HG03565 (cell line): ENCODE results near the gene APOC4.
"Not testable (repeated sequence)": the region's sequence is repeated elsewhere in the genome, so short reads cannot be mapped to it uniquely, and the experiment has no call there.

ENCODE experiments used
- ATAC-seq: cut with Tn5 transposase; IDR thresholded peaks from one replicate; pipeline ENCODE4 v1.9.1; 2021; ENCODE audit warnings: mild to moderate bottlenecking, moderate library complexity; ENCODE audit not compliant: unreplicated experiment

Gene APOC4

GRCh38 chr19:44914433-44915206 is 27.4 kb upstream of the APOC4 start, which contains the start of gene APOC1:
Gene APOC1, plus strand, starts transcription at chr19:44914608. Its CDS starts 284 bp downstream, at chr19:44914892.
- peak; percentile 76 for ATAC-seq

DNA sequence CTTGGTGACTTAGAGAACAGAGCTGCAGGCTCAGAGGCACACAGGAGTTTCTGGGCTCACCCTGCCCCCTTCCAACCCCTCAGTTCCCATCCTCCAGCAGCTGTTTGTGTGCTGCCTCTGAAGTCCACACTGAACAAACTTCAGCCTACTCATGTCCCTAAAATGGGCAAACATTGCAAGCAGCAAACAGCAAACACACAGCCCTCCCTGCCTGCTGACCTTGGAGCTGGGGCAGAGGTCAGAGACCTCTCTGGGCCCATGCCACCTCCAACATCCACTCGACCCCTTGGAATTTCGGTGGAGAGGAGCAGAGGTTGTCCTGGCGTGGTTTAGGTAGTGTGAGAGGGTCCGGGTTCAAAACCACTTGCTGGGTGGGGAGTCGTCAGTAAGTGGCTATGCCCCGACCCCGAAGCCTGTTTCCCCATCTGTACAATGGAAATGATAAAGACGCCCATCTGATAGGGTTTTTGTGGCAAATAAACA is 17.8 kb upstream of the APOC4 start:
- ATAC-seq, result no peak

GRCh38 chr19:44925114-44925891 is 16.7 kb upstream of the APOC4 start:
- ATAC-seq, result no peak

- ATAC-seq, result not testable (repeated sequence)
These were observed 15.6 kb upstream of the APOC4 start for GRCh38 chr19:44926245-44927077.

DNA sequence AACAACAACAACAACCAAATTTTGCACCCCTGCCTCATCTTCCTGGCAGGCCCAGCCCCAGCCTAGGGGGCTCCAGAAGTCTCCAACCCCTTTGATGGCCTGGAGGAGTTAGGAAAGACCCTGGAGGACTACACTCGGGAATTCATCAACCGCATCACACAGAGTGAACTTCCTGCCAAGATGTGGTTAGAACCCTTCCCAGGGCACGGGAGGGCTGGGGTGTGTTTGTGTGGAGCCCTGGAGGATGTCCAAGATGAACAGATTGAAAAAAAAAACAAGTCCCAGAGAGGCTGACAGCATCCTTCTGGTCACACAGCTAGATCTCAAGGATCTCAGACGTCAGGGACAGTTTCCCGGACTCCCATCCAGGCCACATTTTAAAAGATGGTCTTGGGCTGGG is 14.3 kb upstream of the APOC4 start:
- no peak for ATAC-seq

- no peak for ATAC-seq
These were observed 11.9 kb upstream of the APOC4 start for GRCh38 chr19:44930088-44930487.

DNA sequence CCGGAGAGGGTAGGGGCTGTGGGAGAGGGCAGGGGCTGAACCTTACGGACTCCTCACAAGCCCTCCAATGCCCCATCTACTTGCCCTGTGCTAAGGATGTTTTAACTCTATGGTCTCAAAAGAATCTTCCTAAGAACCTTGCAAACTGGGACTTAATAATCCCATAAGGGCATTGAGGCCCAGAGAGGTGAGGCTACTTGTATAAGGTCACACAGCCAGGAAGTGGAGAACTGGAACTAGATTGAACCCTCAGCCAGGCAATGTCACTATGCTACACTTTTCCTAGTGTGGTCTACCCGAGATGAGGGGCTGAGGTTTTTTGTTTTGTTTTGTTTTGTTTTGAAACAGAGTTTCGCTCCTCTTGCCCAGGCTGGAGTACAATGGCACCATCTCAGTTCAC is 10.5 kb upstream of the APOC4 start:
- no peak for ATAC-seq

DNA sequence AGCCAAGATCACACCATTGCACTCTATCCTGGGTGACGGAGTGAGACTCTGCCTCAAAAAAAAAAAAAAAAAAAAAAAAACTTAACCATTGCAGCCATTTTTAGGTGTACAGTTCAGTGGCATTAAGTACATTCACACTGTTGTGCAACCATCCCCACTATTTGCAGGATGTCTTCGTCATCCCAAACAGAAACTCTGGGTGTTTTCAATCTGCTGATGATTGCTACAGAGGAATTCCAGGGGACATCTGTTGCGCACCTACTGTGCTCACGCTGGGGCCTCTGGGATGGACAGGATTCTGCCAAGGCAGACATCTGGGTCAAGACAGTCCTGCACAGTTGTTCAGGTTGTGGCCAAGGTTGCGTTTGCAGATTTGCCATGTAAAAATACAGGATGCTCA is 2.4 kb upstream of the APOC4 start:
- no peak for ATAC-seq

DNA sequence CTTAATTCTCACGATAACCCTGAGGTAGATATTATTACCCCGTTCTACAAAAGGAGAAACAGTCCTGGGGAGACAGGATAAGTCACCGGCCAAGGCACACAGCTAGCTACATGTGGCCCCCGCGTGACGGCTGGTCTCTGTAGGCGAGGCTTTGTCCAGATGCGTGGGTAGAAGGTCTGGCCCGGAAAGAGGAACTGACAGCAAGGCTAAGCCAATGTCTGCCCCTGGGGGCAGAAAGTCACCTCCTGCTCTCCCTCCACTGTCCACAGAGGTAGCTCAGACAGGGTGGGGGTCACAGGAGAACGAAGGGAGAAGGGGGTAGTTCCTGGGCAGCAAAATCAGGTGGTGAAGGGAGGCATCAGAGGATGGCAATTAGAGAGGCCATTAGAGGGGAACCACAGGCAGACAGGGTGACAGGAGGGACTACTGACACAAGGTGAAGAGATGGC is 1.8 kb downstream of the APOC4 start:
- ATAC-seq, result peak; percentile 54

- no peak for ATAC-seq
These were observed 5.1 kb downstream of the APOC4 start for GRCh38 chr19:44947041-44947581.

- no peak for ATAC-seq
These were observed 6.2 kb downstream of the APOC4 start for GRCh38 chr19:44948237-44948636.

- ATAC-seq, result no peak
These were observed 6.8 kb downstream of the APOC4 start for GRCh38 chr19:44948763-44949374.

- ATAC-seq, result no peak
These were observed 7.5 kb downstream of the APOC4 start for GRCh38 chr19:44949550-44949949.

GRCh38 chr19:44951179-44952159 is 9.4 kb downstream of the APOC4 start:
- ATAC-seq, result no peak

- ATAC-seq, result no peak
These were observed 12.2 kb downstream of the APOC4 start for GRCh38 chr19:44954278-44954648.

DNA sequence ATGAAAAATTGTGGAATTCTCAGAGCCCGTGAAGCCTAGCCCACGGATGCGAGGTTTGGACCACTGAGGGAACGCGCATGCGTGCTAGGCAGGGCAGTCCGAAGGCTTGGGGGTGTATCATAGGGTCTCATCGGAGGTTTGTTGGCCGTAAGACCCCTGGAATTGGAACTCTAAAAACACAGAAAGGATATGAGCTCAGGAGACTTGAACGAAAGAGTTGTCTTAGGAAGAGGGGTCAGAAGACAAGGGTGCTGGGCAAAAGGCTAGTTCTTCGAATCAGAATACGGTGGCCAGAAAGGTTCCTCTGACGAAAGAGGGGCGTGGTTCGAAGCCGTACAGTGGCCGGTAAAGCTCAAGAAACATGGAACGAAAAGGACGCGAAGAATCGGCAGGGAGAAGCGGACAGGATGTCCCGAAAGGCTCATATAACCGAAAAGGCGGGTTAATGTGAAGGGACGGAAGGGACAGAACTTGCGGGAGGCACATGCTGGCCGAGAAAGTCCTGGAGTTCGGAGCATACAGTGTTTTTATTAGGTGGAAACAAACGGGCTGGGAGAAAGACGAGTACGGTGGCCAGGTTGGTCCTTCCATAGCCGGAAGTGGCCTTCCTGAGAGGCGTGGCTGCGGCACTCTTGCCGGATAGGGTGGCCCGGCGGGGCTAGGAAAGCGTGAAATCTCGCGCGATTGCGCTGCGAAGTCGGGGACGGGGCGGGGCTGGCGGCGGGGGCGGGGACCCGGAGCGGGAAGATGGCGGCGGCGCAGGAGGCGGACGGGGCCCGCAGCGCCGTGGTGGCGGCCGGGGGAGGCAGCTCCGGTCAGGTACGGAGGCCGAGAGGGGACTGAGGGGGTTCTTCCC is 12.8 kb downstream of the APOC4 start, which contains the start of gene CLPTM1:
Gene CLPTM1 (plus strand): TSS at position 732 of the 856 bp plus-strand sequence. CDS start 16 bp downstream, at position 748.
- peak; percentile 87 for ATAC-seq

DNA sequence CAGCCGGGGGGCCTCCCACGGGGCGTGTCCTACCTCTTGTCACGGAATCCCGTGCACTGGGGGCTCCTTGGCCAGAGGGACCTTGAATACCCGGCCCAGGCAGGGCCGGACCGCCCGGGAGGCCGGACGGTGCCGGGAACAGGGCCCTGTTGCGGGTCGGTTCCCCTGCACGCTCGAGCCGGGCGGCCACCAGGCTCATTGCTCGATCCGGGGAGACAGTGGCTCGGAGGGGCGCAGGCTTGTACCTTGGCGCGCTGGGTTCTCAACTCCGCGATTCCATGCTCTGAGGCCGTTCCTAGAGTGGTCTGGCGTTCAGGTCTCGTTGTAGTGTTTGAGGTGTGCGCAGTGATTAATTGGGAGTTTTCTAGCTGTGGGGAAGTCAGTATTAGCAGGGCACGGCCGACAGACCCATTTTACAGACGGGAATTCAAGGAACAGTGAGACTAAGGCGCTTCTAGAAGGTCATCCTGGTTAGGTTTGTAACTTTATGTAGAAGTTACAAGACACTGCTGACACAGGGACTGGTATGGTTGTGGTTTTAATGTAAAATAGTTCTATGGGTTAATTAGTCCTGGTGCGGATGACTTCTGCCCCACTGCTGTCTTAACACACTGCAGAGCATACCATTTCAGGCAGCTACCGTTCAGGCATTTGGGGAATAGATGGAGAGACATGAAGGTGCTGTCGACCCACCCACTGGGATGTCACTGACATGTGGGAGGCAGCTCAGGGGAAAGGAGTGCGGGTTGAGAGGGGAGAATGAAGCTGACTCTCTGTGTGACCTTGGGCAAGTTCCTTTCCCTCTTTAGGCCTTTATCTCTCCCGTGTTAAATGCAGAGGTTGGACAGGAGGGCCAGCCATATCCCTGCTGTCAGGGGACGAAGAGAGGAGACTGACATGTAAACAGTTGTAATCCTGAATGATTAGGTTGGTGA is 13.7 kb downstream of the APOC4 start:
- ATAC-seq, result no peak
